ENCODE measurements around the gene NAA16.

Gene NAA16

DNA sequence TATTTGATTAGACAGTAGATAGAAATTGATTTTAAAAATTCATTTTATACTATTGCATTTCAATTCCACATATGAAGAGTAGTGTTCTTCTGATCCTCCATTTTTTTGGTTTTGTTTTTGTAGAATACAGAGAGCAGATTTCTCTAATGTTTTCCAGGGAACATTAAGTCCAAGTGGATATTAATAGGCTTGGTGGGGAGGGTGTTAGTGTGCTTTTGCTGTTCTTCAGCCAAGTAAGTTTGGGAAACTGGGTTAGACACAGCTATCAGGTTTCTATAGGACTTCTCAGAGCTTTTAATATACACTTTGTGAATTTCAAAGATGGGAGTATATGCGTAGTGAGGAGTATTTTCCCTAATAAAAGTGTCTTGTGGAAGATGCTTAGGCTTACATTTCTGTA, 21.8 kb downstream of the NAA16 start:
- no peak overlapping the region for H3K27ac ChIP-seq (replicated peaks)
- no peak overlapping the region for H3K4me3 ChIP-seq (replicated peaks; ENCODE audit: insufficient read depth, low read length)
- TF ChIP-seq POLR2AphosphoS5 (IDR thresholded peaks at IDR 0.05; ENCODE audit: low read depth), result no peak
- no peak for TF ChIP-seq SPI1 (IDR thresholded peaks at IDR 0.05; ENCODE audit: borderline replicate concordance, low read depth)
- TF ChIP-seq, protein P1, sequence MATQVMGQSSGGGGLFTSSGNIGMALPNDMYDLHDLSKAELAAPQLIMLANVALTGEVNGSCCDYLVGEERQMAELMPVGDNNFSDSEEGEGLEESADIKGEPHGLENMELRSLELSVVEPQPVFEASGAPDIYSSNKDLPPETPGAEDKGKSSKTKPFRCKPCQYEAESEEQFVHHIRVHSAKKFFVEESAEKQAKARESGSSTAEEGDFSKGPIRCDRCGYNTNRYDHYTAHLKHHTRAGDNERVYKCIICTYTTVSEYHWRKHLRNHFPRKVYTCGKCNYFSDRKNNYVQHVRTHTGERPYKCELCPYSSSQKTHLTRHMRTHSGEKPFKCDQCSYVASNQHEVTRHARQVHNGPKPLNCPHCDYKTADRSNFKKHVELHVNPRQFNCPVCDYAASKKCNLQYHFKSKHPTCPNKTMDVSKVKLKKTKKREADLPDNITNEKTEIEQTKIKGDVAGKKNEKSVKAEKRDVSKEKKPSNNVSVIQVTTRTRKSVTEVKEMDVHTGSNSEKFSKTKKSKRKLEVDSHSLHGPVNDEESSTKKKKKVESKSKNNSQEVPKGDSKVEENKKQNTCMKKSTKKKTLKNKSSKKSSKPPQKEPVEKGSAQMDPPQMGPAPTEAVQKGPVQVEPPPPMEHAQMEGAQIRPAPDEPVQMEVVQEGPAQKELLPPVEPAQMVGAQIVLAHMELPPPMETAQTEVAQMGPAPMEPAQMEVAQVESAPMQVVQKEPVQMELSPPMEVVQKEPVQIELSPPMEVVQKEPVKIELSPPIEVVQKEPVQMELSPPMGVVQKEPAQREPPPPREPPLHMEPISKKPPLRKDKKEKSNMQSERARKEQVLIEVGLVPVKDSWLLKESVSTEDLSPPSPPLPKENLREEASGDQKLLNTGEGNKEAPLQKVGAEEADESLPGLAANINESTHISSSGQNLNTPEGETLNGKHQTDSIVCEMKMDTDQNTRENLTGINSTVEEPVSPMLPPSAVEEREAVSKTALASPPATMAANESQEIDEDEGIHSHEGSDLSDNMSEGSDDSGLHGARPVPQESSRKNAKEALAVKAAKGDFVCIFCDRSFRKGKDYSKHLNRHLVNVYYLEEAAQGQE (IDR thresholded peaks at IDR 0.05; ENCODE audit: insufficient replicate concordance, low read depth), result no peak
- no peak for TF ChIP-seq GABPA (IDR thresholded peaks at IDR 0.05; ENCODE audit: low read depth)
- TF ChIP-seq CTCF (IDR thresholded peaks at IDR 0.05; ENCODE audit: insufficient read depth, low read length), result no peak
- DNase-seq (ENCODE audit: low read depth in 1 of 2, low spot score in 1 of 2), result no peak
- no peaks in the 10 kb centered on the region for H3K27me3 ChIP-seq (ENCODE audit: insufficient read depth, poor library complexity, severe bottlenecking)

DNA sequence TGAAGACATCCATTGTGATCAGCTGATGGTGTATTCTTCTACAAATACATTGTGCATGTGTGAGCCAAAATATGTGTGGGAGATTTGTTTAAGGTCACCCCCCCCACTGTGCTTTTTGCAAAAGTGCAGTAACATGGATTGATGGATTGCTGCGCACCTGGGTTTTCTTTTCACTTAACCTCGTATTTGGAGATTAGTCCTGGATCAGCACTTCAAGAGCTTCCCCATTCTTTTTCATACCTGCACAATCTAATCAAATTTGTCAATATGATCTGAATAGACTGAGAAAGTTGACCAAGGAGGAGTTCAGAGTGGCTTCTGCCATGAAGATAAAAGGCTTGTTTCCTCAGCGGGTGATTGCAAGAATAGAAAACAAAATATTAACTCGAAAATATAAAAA, 23.7 kb downstream of the NAA16 start:
- DNase-seq (ENCODE audit: low read depth in 1 of 2, low spot score in 1 of 2), result no peak
- H3K4me3 ChIP-seq (replicated peaks; ENCODE audit: insufficient read depth, low read length), result no peak overlapping the region
- no peak for TF ChIP-seq CTCF (IDR thresholded peaks at IDR 0.05; ENCODE audit: insufficient read depth, low read length)
- no peak for TF ChIP-seq GABPA (IDR thresholded peaks at IDR 0.05; ENCODE audit: low read depth)
- TF ChIP-seq, protein P1 (IDR thresholded peaks at IDR 0.05; ENCODE audit: insufficient replicate concordance, low read depth), result no peak
- TF ChIP-seq POLR2AphosphoS5 (IDR thresholded peaks at IDR 0.05; ENCODE audit: low read depth), result no peak
- TF ChIP-seq SPI1 (IDR thresholded peaks at IDR 0.05; ENCODE audit: borderline replicate concordance, low read depth), result no peak
- no peak overlapping the region for H3K27ac ChIP-seq (replicated peaks)
- H3K27me3 ChIP-seq (ENCODE audit: insufficient read depth, poor library complexity, severe bottlenecking), result no peaks in the 10 kb centered on the region

- H3K4me3 ChIP-seq (replicated peaks; ENCODE audit: insufficient read depth, low read length), result no peak overlapping the region
Observed at GRCh38 chr13:41344358-41344757, 33.3 kb downstream of the NAA16 start.

More at GRCh38 chr13:41344358-41344757, 33.3 kb downstream of the NAA16 start:
- Histone ChIP-seq H3K27ac (replicated peaks) (no peak overlapping the region), H3K27me3 (ENCODE audit: insufficient read depth, poor library complexity, severe bottlenecking) (no peaks in the 10 kb centered on the region)
- no peak for DNase-seq (ENCODE audit: low read depth in 1 of 2, low spot score in 1 of 2)
- TF ChIP-seq POLR2AphosphoS5 (IDR thresholded peaks at IDR 0.05; ENCODE audit: low read depth) (no peak), SPI1 (IDR thresholded peaks at IDR 0.05; ENCODE audit: borderline replicate concordance, low read depth) (no peak), GABPA (IDR thresholded peaks at IDR 0.05; ENCODE audit: low read depth) (no peak), CTCF (IDR thresholded peaks at IDR 0.05; ENCODE audit: insufficient read depth, low read length) (no peak)
- TF ChIP-seq, protein P1 (IDR thresholded peaks at IDR 0.05; ENCODE audit: insufficient replicate concordance, low read depth), result no peak
